GM20000 (cell line): ENCODE results near the gene PLA2G4E.

Experiments used
- DNase-seq: peaks from one replicate; pipeline ENCODE4 v3.0.0; 2012; ENCODE audit warnings: low spot score
- TF ChIP-seq, protein P1 (sequence below): IDR thresholded peaks from 2 replicates; pipeline ENCODE4 v1.5.1; 2012; ENCODE audit warnings: mild to moderate bottlenecking, control low read depth; ENCODE audit errors: extremely low read depth, missing control alignments

PLA2G4E gene

DNA sequence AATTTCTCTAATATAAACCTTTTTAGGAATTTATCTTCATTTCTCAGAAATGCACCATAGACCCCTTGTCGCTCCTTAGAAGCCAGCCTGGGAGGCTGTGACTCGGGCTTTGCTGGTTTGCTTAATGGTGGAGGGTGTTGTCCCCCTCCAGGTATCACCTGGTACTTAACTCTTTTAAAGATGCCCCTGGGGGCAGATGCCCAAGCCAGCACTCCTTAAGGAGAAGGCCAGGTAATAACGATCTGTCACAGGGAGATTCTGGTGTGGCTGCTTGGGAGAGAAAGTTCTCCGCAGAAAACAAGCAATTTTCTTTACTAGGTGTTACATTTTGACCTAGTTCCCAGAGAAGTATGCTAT is 70.7 kb downstream of the PLA2G4E start:
- DNase-seq: no peak
- TF ChIP-seq, protein P1, sequence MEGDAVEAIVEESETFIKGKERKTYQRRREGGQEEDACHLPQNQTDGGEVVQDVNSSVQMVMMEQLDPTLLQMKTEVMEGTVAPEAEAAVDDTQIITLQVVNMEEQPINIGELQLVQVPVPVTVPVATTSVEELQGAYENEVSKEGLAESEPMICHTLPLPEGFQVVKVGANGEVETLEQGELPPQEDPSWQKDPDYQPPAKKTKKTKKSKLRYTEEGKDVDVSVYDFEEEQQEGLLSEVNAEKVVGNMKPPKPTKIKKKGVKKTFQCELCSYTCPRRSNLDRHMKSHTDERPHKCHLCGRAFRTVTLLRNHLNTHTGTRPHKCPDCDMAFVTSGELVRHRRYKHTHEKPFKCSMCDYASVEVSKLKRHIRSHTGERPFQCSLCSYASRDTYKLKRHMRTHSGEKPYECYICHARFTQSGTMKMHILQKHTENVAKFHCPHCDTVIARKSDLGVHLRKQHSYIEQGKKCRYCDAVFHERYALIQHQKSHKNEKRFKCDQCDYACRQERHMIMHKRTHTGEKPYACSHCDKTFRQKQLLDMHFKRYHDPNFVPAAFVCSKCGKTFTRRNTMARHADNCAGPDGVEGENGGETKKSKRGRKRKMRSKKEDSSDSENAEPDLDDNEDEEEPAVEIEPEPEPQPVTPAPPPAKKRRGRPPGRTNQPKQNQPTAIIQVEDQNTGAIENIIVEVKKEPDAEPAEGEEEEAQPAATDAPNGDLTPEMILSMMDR: no peak

GRCh38 chr15:41949401-41950126 is 71.3 kb downstream of the PLA2G4E start:
- TF ChIP-seq, protein P1: no peak
- no peak for DNase-seq

GRCh38 chr15:41948490-41948889 is 72.4 kb downstream of the PLA2G4E start:
- DNase-seq: no peak
- TF ChIP-seq, protein P1: no peak

DNA sequence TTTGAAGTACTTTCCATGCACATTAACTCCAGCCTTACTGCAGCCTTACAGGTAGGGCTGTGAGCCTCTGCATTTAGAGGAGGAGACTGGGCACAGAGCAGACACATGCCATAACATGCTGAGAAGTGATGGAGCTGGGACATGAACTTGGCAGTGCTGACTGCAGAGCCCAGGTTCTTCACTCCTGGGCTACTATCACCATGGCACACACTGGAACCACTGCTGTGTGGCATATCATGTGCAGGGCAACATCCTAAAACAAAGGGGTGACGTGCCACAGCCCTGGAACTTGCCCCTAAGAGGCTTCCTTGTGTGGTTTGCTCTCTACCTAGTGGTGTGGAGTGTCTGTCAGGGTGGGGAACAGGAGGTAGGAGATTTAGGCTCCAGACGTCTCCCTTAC is 73.9 kb downstream of the PLA2G4E start:
- DNase-seq: no peak
- TF ChIP-seq, protein P1: no peak

GRCh38 chr15:41945731-41946130 is 75.1 kb downstream of the PLA2G4E start:
- TF ChIP-seq, protein P1: no peak
- DNase-seq: no peak

DNA sequence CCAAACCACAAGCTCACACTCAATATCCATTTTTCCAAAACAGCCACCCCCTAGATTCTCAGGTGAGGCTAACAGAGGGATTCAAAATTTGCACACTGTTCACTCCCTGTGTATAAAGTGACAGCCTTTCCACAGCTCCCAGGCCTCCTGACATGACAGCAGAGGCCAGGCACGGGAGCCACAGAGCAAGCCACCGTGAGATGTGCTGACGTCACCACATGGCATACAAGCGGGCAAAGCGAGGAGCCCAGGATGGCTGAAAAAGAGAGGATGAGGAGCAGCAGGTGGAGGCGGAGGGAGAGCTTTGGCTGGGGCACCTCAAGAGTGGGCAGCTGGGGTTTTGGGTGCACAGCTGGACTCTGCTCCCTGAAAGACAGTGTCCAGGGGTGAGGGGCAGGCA is 75.6 kb downstream of the PLA2G4E start:
- TF ChIP-seq, protein P1: no peak
- DNase-seq: no peak

- DNase-seq: no peak
- TF ChIP-seq, protein P1: no peak
These were observed 76.4 kb downstream of the PLA2G4E start for GRCh38 chr15:41944313-41944940.
